HG02885 (cell line): Measurements from ENCODE around the gene SH2D1A.

ENCODE experiments used
- ATAC-seq: cut with Tn5 transposase; IDR thresholded peaks from one replicate; pipeline ENCODE4 v1.9.1; 2021; ENCODE audit warnings: mild to moderate bottlenecking; ENCODE audit not compliant: unreplicated experiment, poor library complexity

SH2D1A gene

GRCh38 chrX:124414281-124414680 lies 67.9 kb downstream of the SH2D1A start:
- ATAC-seq: no peak

DNA sequence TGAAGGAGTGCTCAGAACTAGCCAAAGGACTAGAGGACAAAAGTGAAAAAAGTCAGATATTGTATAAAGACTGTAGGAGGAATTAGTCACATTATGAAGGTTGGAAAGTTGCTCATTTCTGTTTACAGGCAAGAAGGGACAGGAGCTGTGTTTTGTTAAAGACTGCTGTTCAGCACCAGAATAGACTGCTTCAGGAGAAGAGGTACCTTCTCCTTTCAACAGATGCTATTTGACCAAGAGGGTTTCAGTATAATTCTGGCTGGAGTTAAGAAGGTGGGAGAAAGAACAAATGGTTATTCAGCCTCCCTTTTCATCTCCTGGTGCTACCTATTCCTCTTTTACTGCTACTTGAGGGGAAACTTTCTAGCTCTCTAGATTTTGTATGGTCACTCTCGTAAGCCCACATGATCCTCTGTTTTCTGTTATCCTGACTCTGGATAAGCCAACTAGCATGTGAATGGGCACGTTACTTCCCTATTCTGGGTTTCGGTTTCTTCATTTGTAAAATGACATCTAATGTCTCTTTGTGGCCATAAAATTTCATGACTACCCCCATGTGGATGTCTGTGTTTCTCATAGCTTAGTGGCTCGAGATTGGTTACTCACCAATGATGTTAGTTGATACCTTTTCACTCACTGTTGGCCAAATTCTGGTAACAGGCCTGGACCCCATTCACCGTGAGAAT lies 68.9 kb downstream of the SH2D1A start:
- ATAC-seq: no peak

- no peak for ATAC-seq
Observed at GRCh38 chrX:124421898-124422655, 75.7 kb downstream of the SH2D1A start.
